22Rv1 (cell line): Measurements from ENCODE around the gene TTC7B.

ENCODE experiments used
- ZFX ChIP-seq: fragments of 450-650 bp; IDR thresholded peaks from 2 replicates; pipeline ENCODE4 v1.6.1; 2017; ENCODE audit warnings: antibody characterized with exemption, borderline replicate concordance
- TF ChIP-seq, protein P1 (sequence below): fragments of 450-650 bp; IDR thresholded peaks from 2 replicates; pipeline ENCODE4 v1.5.1; 2017; ENCODE audit warnings: mild to moderate bottlenecking

DNA sequence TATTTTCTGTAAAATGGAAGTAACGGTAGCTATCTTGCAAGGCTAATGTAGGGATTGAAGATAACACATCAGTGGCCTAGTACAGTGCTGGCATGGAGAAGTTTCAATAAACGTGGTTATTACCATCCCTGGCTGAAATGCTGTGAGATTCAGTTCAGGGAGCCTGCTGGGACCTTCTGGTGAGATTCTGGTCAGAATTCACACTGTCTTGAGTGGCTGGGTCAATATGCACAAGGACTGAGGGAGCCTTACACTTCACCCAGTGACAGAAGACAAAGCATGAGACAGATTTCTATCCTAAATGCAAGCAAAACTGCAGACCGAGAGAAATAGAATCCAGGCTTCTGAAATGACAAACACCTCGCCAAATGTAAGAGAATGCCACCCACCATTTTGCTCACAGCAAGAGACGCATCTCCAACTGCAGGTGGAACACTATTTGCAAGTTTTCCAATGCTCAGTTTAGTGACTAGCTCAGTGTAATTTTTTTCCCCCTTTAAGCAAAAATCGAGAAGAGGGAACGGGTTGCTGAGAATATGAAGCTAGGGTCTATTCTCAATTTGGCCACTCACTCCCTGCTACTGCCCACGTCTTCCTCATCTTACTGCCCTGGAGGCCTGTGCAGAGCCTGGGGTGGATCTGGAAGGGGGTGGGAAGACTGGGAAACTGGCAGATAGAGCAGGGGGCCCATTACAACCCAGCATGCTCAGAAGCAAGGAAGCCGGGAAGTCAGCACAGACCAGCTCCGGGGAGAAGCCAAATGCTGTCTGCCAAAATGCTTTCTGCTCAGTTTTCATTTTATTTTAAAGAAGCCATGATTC lies 201.3 kb downstream of the TTC7B start:
- TF ChIP-seq, protein P1, sequence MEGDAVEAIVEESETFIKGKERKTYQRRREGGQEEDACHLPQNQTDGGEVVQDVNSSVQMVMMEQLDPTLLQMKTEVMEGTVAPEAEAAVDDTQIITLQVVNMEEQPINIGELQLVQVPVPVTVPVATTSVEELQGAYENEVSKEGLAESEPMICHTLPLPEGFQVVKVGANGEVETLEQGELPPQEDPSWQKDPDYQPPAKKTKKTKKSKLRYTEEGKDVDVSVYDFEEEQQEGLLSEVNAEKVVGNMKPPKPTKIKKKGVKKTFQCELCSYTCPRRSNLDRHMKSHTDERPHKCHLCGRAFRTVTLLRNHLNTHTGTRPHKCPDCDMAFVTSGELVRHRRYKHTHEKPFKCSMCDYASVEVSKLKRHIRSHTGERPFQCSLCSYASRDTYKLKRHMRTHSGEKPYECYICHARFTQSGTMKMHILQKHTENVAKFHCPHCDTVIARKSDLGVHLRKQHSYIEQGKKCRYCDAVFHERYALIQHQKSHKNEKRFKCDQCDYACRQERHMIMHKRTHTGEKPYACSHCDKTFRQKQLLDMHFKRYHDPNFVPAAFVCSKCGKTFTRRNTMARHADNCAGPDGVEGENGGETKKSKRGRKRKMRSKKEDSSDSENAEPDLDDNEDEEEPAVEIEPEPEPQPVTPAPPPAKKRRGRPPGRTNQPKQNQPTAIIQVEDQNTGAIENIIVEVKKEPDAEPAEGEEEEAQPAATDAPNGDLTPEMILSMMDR: no peak
- no peak for TF ChIP-seq ZFX
